ENCODE measurements around the gene MEX3D.

The MEX3D gene

GRCh38 chr19:1568320-1569019, at the start of gene MEX3D:
Gene MEX3D (minus strand): TSS chr19:1568325. CDS start chr19:1568058, 267 bp downstream.
- DNase-seq = peak; percentile 88

GRCh38 chr19:1616875-1617274, 48.8 kb upstream of the MEX3D start:
- DNase-seq = no peak

GRCh38 chr19:1616396-1616795, 48.3 kb upstream of the MEX3D start:
- no peak for DNase-seq

- DNase-seq = no peak
Measured at GRCh38 chr19:1615156-1615765, 47.1 kb upstream of the MEX3D start.

GRCh38 chr19:1613808-1614570, 45.9 kb upstream of the MEX3D start:
- no peak for DNase-seq

- DNase-seq = no peak
Measured at GRCh38 chr19:1613146-1613545, 45.0 kb upstream of the MEX3D start.

- no peak for DNase-seq
Measured at GRCh38 chr19:1612114-1613086, 44.3 kb upstream of the MEX3D start.

GRCh38 chr19:1611353-1611752, 43.2 kb upstream of the MEX3D start:
- DNase-seq = no peak

- no peak for DNase-seq
Measured at GRCh38 chr19:1610579-1610978, 42.5 kb upstream of the MEX3D start.

GRCh38 chr19:1609680-1610474, 41.8 kb upstream of the MEX3D start:
- no peak for DNase-seq

- DNase-seq = no peak
Measured at GRCh38 chr19:1609103-1609396, 40.9 kb upstream of the MEX3D start.

- DNase-seq = no peak
Measured at GRCh38 chr19:1608359-1609102, 40.4 kb upstream of the MEX3D start.

- DNase-seq = no peak
Measured at GRCh38 chr19:1606138-1606651, 38.1 kb upstream of the MEX3D start.

GRCh38 chr19:1605236-1606137, 37.4 kb upstream of the MEX3D start, which contains the start of gene UQCR11:
Gene UQCR11 (minus strand): TSS chr19:1605462. CDS start chr19:1605409, 53 bp downstream.
- peak; percentile 96 for DNase-seq

- DNase-seq = no peak
Measured at GRCh38 chr19:1602091-1602707, 34.1 kb upstream of the MEX3D start.

GRCh38 chr19:1601613-1602064, 33.5 kb upstream of the MEX3D start:
- no peak for DNase-seq

GRCh38 chr19:1599460-1599846, 31.3 kb upstream of the MEX3D start:
- DNase-seq = no peak

- DNase-seq = no peak
Measured at GRCh38 chr19:1598777-1599459, 30.8 kb upstream of the MEX3D start.

GRCh38 chr19:1593501-1593772, 25.3 kb upstream of the MEX3D start:
- no peak for DNase-seq
